Choroid plexus epithelial cell (primary cell): ENCODE data around the gene MLLT3.

Source experiments
- DNase-seq: peaks from one replicate; pipeline ENCODE4 v3.0.0-alpha.2; 2010; ENCODE audit warnings: low read depth
- H3K4me3 ChIP-seq: 2 replicates; pipeline ENCODE4 v1.5.1; 2011; ENCODE audit warnings: low read depth, mild to moderate bottlenecking, control low read depth, low read length, moderate library complexity
- CTCF ChIP-seq: conservative IDR thresholded peaks from 2 replicates; pipeline ENCODE4 v1.5.1; 2011; ENCODE audit warnings: low read depth, mild to moderate bottlenecking, control low read depth, inconsistent platforms, low read length, moderate library complexity

The MLLT3 gene

DNA sequence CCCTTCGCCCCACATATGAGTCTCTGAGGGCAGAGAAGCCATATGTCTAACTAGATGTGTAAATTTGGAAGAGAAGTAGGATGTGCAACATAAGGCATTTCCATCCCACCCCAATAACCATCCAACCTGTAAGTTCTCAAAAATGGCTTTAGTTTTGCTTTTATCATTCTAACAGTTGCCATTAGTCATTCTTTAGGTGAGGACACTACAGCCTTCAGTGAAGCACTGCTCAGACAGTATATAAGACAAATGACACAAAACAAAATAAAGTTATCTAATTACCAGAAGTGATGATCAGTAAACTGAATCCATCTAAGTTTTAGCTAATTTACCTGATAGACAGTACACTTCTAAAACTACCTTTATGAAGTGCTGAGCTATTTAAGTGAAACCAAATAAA lies 23.9 kb downstream of the MLLT3 start:
- DNase-seq = no peak
- no peak overlapping the region for H3K4me3 ChIP-seq
- TF ChIP-seq CTCF = no peak

- TF ChIP-seq CTCF = no peak
- peak; percentile 26 for DNase-seq
- H3K4me3 ChIP-seq = no peak overlapping the region
Measured at GRCh38 chr9:20597862-20598261, 24.4 kb downstream of the MLLT3 start.

DNA sequence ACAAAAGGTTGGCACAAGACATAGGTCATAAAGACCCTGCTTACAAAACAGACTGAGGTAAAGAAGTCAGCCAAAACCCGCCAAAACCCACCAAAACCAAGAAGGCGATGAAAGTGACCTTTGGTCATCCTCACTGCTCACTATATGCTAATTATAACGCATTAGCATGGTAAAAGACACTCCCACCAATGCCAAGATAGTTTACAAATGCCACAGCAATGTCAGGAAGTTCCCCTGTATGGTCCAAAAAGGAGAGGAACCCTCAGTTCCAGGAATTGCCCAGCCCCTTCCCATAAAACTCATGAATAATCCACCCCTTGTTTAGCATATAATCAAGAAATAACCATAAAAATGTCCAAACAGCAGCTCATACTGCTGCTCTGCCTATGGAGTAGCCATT lies 27.7 kb downstream of the MLLT3 start:
- no peak for TF ChIP-seq CTCF
- H3K4me3 ChIP-seq = no peak overlapping the region
- DNase-seq = no peak

- no peak overlapping the region for H3K4me3 ChIP-seq
- DNase-seq = peak; percentile 66
- TF ChIP-seq CTCF = no peak
Measured at GRCh38 chr9:20593537-20593936, 28.8 kb downstream of the MLLT3 start.

- no peak for TF ChIP-seq CTCF
- DNase-seq = no peak
- no peak overlapping the region for H3K4me3 ChIP-seq
Measured at GRCh38 chr9:20593105-20593504, 29.2 kb downstream of the MLLT3 start.

- DNase-seq = no peak
- no peak overlapping the region for H3K4me3 ChIP-seq
- TF ChIP-seq CTCF = no peak
Measured at GRCh38 chr9:20592673-20593072, 29.6 kb downstream of the MLLT3 start.

GRCh38 chr9:20591223-20591622 lies 31.1 kb downstream of the MLLT3 start:
- DNase-seq = peak; percentile 27
- peak; percentile 17 for TF ChIP-seq CTCF
- no peak overlapping the region for H3K4me3 ChIP-seq
